HepG2 (cell line): Measurements from ENCODE around the gene USP15.

Experiments used
- CTCF ChIP-seq: sonication (generic); formaldehyde crosslinking; IDR thresholded peaks from 2 replicates; pipeline ENCODE4 v1.5.0; 2020; ENCODE audit warnings: mild to moderate bottlenecking, missing genetic modification reagents, moderate library complexity
- NR1H2 ChIP-seq: sonication (generic); formaldehyde crosslinking; IDR thresholded peaks from 2 replicates; pipeline ENCODE4 v1.8.1; 2022; ENCODE audit warnings: low read depth, missing genetic modification reagents, borderline replicate concordance
- ZBTB1 ChIP-seq: sonication (generic); formaldehyde crosslinking; IDR thresholded peaks from 2 replicates; pipeline ENCODE4 v1.4.0; 2020; ENCODE audit warnings: missing genetic modification reagents, borderline replicate concordance

- TF ChIP-seq NR1H2 (CRISPR knock-in tag) (no peak), CTCF (CRISPR knock-in tag) (no peak), ZBTB1 (CRISPR knock-in tag) (no peak)
These were observed 142.8 kb downstream of the USP15 start for GRCh38 chr12:62403031-62403430.
